Common myeloid progenitor, CD34-positive (primary cell): ENCODE data around the gene CYP3A4.

Experiments used
- CTCF ChIA-PET: fragments of 350-600 bp; sonication (Branson Sonifier 250); formaldehyde crosslinking; loops from one replicate; lab custom pipeline; 2021; ENCODE audit warnings: antibody characterized with exemption; lab: Charles Lee
- POLR2A ChIA-PET: fragments of 350-600 bp; sonication (Branson Sonifier 250); formaldehyde crosslinking; loops from one replicate; lab custom pipeline; 2021; ENCODE audit warnings: antibody characterized with exemption; lab: Charles Lee
- DNase-seq, 3 donors: peaks; one replicate each; pipeline versions ENCODE4 v3.0.0 to v3.0.0-alpha.2; 2013
- H3K27ac ChIP-seq, 2 experiments: 1 replicate in 1 of 2; 2 replicates in 1 of 2; pipeline ENCODE4 v1.7.0; 2013; ENCODE audit warnings: inconsistent platforms in 2 of 2, low read length in 2 of 2, mild to moderate bottlenecking in 2 of 2, low read depth in 1 of 2, moderate library complexity in 1 of 2; ENCODE audit not compliant: severe bottlenecking in 2 of 2, insufficient read depth in 1 of 2, poor library complexity in 1 of 2
- H3K27me3 ChIP-seq, 5 experiments: replicated peaks in 2 of 5; 1 replicate in 3 of 5; 2 replicates in 2 of 5; pipeline versions ENCODE4 v1.6.1 to v1.7.0; 2013; ENCODE audit warnings: low read length in 4 of 5, mild to moderate bottlenecking in 2 of 5, moderate library complexity in 2 of 5, inconsistent platforms in 1 of 5; ENCODE audit not compliant: insufficient read depth in 5 of 5, control insufficient read depth in 4 of 5
- H3K36me3 ChIP-seq, 4 experiments: 1 replicate in 2 of 4; 2 replicates in 2 of 4; pipeline versions ENCODE4 v1.6.1 to v1.7.0; 2013; ENCODE audit warnings: low read length in 3 of 4, control low read depth in 1 of 4, mild to moderate bottlenecking in 1 of 4; ENCODE audit not compliant: control insufficient read depth in 4 of 4, insufficient read depth in 4 of 4
- H3K4me1 ChIP-seq, 4 experiments: 1 replicate in 3 of 4; 2 replicates in 1 of 4; pipeline versions ENCODE4 v1.6.1 to v1.7.1; 2013; ENCODE audit warnings: low read length in 3 of 4, mild to moderate bottlenecking in 3 of 4, control low read depth in 1 of 4, inconsistent platforms in 1 of 4, moderate library complexity in 1 of 4; ENCODE audit not compliant: control insufficient read depth in 4 of 4, insufficient read depth in 4 of 4; ENCODE audit errors: control extremely low read depth in 1 of 4
- H3K4me3 ChIP-seq, 7 experiments: 1 replicate in 4 of 7; 2 replicates in 3 of 7; pipeline versions ENCODE4 v1.5.1 to v1.7.0; 2013; ENCODE audit warnings: mild to moderate bottlenecking in 7 of 7, low read length in 6 of 7, moderate library complexity in 6 of 7, inconsistent platforms in 2 of 7, low read depth in 2 of 7, control low read depth in 1 of 7; ENCODE audit not compliant: insufficient read depth in 4 of 7, control insufficient read depth in 1 of 7; ENCODE audit errors: extremely low read depth in 1 of 7
- H3K9me3 ChIP-seq, 5 experiments: 1 replicate in 4 of 5; 2 replicates in 1 of 5; pipeline versions ENCODE4 v1.6.1 to v1.7.1; 2013; ENCODE audit warnings: low read length in 4 of 5, mild to moderate bottlenecking in 2 of 5, inconsistent platforms in 1 of 5, low read depth in 1 of 5, moderate library complexity in 1 of 5; ENCODE audit not compliant: control insufficient read depth in 4 of 5, insufficient read depth in 2 of 5; ENCODE audit errors: control extremely low read depth in 1 of 5
- WGBS: methylation state at CpG from one replicate; pipeline ENCODE4 v1.1.5; 2013; ENCODE audit not compliant: insufficient coverage; 5-methylcytosine and 5-hydroxymethylcytosine counted together

The CYP3A4 gene

GRCh38 chr7:99720800-99721595 is 63.0 kb downstream of the CYP3A4 start:
- Histone ChIP-seq H3K4me1 (no peaks in the 10 kb centered on the region), H3K27me3 (no peaks in the 10 kb centered on the region), H3K36me3 (no peaks in the 10 kb centered on the region), H3K4me3 (no peak overlapping the region), H3K27ac (no peak overlapping the region), H3K9me3 (no peaks in the 10 kb centered on the region)
- ChIA-PET POLR2A (no interaction called here), CTCF (no interaction called here)
- no peak for DNase-seq
- WGBS, result 83% methylated on average over 4 of the region's 5 CpGs

GRCh38 chr7:99719996-99720769 is 63.8 kb downstream of the CYP3A4 start:
- Histone ChIP-seq H3K36me3 (no peaks in the 10 kb centered on the region), H3K4me1 (no peaks in the 10 kb centered on the region), H3K27me3 (no peaks in the 10 kb centered on the region), H3K4me3 (no peak overlapping the region), H3K9me3 (peaks cover 0 to under 1% (median 0%) of the 10 kb centered on the region in 5 experiments), H3K27ac (no peak overlapping the region)
- POLR2A ChIA-PET, result no interaction called here
- no peak for DNase-seq
- CTCF ChIA-PET, result no interaction called here
- WGBS, result 100% methylated on average over 1 of the region's 4 CpGs

- Histone ChIP-seq H3K36me3 (peaks cover 0 to under 1% (median 0%) of the 10 kb centered on the region in 4 experiments), H3K27me3 (no peaks in the 10 kb centered on the region), H3K9me3 (peaks cover 0 to 8% (median 1%) of the 10 kb centered on the region in 5 experiments), H3K4me1 (no peaks in the 10 kb centered on the region), H3K27ac (no peak overlapping the region), H3K4me3 (no peak overlapping the region)
- WGBS, result 83% methylated on average over 1 of the region's 3 CpGs
- DNase-seq, result no peak
- ChIA-PET POLR2A (no interaction called here), CTCF (no interaction called here)
Measured at GRCh38 chr7:99713995-99714570, 69.9 kb downstream of the CYP3A4 start.

DNA sequence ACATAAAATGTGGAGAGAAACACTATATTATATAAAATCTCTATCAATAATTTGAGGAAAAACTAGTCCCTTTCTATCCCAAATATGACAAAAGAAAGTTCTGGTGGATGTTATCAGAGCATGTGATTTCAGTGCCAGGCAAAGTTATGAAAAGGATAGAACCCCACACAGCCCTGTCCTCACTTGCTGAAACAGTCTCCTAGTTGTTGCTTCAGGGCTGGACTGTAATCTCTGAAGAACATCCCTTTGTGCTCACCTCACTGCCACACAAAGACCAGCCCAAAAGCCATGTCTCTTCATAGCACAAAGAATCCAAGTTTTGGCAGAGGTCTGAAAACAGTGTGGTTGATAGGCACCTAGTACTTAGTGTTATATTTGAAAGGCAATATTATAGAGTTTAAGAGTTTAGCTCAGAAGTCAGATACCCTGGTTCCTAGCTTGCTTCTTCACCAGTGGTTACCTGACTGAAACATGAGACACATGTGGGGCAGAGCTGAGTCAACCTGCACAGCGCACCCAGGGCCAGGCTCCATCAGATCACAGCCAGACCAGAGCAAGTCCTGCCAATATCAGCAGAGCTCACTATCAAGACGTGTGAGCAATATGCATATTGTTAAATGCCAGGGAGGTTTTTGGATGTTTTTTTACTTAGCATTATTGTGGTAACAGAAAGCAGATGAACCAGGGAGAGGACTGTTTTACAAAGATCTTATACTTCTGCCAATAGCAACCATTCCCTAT is 74.0 kb downstream of the CYP3A4 start:
- H3K9me3 ChIP-seq, result peaks cover 9 to 37% (median 17%) of the 10 kb centered on the region in 5 experiments
- peaks cover 0 to 3% (median 0%) of the 10 kb centered on the region in 4 experiments for H3K36me3 ChIP-seq
- DNase-seq, result no peak
- H3K27ac ChIP-seq, result no peak overlapping the region
- CTCF ChIA-PET, result no interaction called here
- H3K27me3 ChIP-seq, result no peaks in the 10 kb centered on the region
- 100% methylated on average over 1 of the region's 2 CpGs for WGBS
- no peak overlapping the region for H3K4me3 ChIP-seq
- POLR2A ChIA-PET, result no interaction called here
- H3K4me1 ChIP-seq, result no peaks in the 10 kb centered on the region

GRCh38 chr7:99709260-99709659 is 74.7 kb downstream of the CYP3A4 start:
- POLR2A ChIA-PET, result no interaction called here
- Histone ChIP-seq H3K36me3 (peaks cover 0 to 3% (median 0%) of the 10 kb centered on the region in 4 experiments), H3K27me3 (no peaks in the 10 kb centered on the region), H3K27ac (no peak overlapping the region), H3K4me3 (no peak overlapping the region), H3K4me1 (no peaks in the 10 kb centered on the region), H3K9me3 (peaks cover 7 to 36% (median 19%) of the 10 kb centered on the region in 5 experiments)
- DNase-seq, result no peak
- whole genome bisulfite sequencing, result 100% methylated on average over 1 of the region's 2 CpGs
- CTCF ChIA-PET, result no interaction called here

- Histone ChIP-seq H3K36me3 (peaks cover 0 to 3% (median 0%) of the 10 kb centered on the region in 4 experiments), H3K4me3 (no peak overlapping the region), H3K9me3 (peaks cover 7 to 42% (median 19%) of the 10 kb centered on the region in 5 experiments), H3K27ac (no peak overlapping the region), H3K4me1 (no peaks in the 10 kb centered on the region), H3K27me3 (no peaks in the 10 kb centered on the region)
- peak; percentile 16 to 35 (median 28) for DNase-seq
- ChIA-PET POLR2A (no interaction called here), CTCF (no interaction called here)
- no CpG with 5 or more reads among the region's 1 CpG for WGBS
Measured at GRCh38 chr7:99707096-99707495, 76.9 kb downstream of the CYP3A4 start.
